OCI-LY3 (cell line): ENCODE results near the gene RANBP1.

Experiments
- H2AFZ ChIP-seq: fragments of 200-600, 300-600 bp; shearing (Covaris generic); 2 replicates; pipeline ENCODE4 v1.6.0; 2014; ENCODE audit warnings: antibody characterized with exemption, low read depth, low read length
- H3K27ac ChIP-seq: fragments of 200-600, 300-600 bp; sonication (generic); 2 replicates; pipeline ENCODE4 v1.5.1; 2014; ENCODE audit warnings: mild to moderate bottlenecking, low read length, moderate library complexity, mixed read lengths
- H3K27me3 ChIP-seq: fragments of 200-600, 300-600 bp; sonication (generic); 2 replicates; pipeline ENCODE4 v1.6.1; 2014; ENCODE audit warnings: low read depth, low read length, mixed read lengths
- H3K36me3 ChIP-seq: fragments of 200-600, 300-600 bp; sonication (generic); replicated peaks from 2 replicates; pipeline ENCODE3; 2014; ENCODE audit warnings: low read depth, low read length, mixed read lengths
- H3K4me1 ChIP-seq: fragments of 300-600, 200-600 bp; sonication (generic); 2 replicates; pipeline ENCODE4 v1.6.1; 2014; ENCODE audit warnings: low read length, mixed read lengths
- H3K4me2 ChIP-seq: fragments of 200-600, 300-600 bp; sonication (generic); 2 replicates; pipeline ENCODE4 v1.6.1; 2014; ENCODE audit warnings: low read length, mixed read lengths
- H3K4me3 ChIP-seq: fragments of 300-600, 200-600 bp; sonication (generic); 2 replicates; pipeline ENCODE4 v1.5.1; 2014; ENCODE audit warnings: antibody characterized with exemption, mild to moderate bottlenecking, low read length, moderate library complexity
- H3K79me2 ChIP-seq: fragments of 300-600, 200-600 bp; shearing (Covaris generic); 2 replicates; pipeline ENCODE4 v1.6.1; 2014; ENCODE audit warnings: mild to moderate bottlenecking, low read length, mixed read lengths
- H3K9ac ChIP-seq: fragments of 300-600, 200-600 bp; shearing (Covaris generic); 2 replicates; pipeline ENCODE4 v1.6.0; 2014; ENCODE audit warnings: mild to moderate bottlenecking, low read length, moderate library complexity
- H3K9me3 ChIP-seq: fragments of 200-600, 300-600 bp; shearing (Covaris generic); 2 replicates; pipeline ENCODE4 v1.6.1; 2014; ENCODE audit warnings: low read length, mixed read lengths; ENCODE audit not compliant: insufficient read depth
- H4K20me1 ChIP-seq: fragments of 200-600, 300-600 bp; sonication (generic); 2 replicates; pipeline ENCODE4 v1.6.1; 2016; ENCODE audit warnings: low read length, mixed read lengths; ENCODE audit not compliant: insufficient read depth
- EZH2phosphoT487 ChIP-seq: fragments of 200-600 bp; shearing (Covaris generic); IDR thresholded peaks from 2 replicates; pipeline ENCODE4 v1.6.1; 2018; ENCODE audit warnings: antibody characterized with exemption, mixed run types, low read depth
- TF ChIP-seq, protein P1 (sequence below): fragments of 200-600, 300-600 bp; sonication (generic); IDR thresholded peaks from 2 replicates; pipeline ENCODE4 v1.5.1; 2014; ENCODE audit warnings: antibody characterized with exemption, low read length, low read depth

RANBP1 gene

DNA sequence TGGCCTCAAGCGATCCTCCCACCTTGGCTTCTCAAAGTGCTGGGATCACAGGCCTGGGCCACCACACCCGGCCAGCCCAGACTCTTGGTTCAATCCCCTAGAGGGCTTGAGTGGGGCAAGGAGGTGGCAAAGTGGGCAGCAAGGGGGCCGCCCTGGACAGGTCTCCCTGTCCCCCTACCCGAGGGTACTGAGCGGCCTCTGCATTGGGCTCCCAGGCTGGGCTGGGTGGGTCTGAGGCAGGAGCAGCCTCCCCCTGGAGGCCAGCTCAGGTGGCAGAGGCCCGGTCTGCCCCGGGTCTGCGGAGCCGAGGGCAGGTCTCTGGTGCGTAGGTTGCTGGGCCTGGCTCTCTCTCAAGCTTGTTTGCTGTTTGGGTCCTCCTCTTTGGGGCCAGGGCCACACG is 57.3 kb downstream of the RANBP1 start:
- H4K20me1 ChIP-seq = no peaks in the 10 kb centered on the region
- H3K4me2 ChIP-seq = no peak overlapping the region
- H3K4me1 ChIP-seq = no peaks in the 10 kb centered on the region
- no peak overlapping the region for H2AFZ ChIP-seq
- TF ChIP-seq, protein P1, sequence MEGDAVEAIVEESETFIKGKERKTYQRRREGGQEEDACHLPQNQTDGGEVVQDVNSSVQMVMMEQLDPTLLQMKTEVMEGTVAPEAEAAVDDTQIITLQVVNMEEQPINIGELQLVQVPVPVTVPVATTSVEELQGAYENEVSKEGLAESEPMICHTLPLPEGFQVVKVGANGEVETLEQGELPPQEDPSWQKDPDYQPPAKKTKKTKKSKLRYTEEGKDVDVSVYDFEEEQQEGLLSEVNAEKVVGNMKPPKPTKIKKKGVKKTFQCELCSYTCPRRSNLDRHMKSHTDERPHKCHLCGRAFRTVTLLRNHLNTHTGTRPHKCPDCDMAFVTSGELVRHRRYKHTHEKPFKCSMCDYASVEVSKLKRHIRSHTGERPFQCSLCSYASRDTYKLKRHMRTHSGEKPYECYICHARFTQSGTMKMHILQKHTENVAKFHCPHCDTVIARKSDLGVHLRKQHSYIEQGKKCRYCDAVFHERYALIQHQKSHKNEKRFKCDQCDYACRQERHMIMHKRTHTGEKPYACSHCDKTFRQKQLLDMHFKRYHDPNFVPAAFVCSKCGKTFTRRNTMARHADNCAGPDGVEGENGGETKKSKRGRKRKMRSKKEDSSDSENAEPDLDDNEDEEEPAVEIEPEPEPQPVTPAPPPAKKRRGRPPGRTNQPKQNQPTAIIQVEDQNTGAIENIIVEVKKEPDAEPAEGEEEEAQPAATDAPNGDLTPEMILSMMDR = no peak
- TF ChIP-seq EZH2phosphoT487 = no peak
- H3K79me2 ChIP-seq = no peaks in the 10 kb centered on the region
- no peak overlapping the region for H3K4me3 ChIP-seq
- H3K9ac ChIP-seq = no peak overlapping the region
- H3K9me3 ChIP-seq = no peaks in the 10 kb centered on the region
- H3K27ac ChIP-seq = no peak overlapping the region
- H3K36me3 ChIP-seq = no peaks in the 10 kb centered on the region
- peaks cover 8% of the 10 kb centered on the region; the same call in 1 of the 2 replicates for H3K27me3 ChIP-seq

DNA sequence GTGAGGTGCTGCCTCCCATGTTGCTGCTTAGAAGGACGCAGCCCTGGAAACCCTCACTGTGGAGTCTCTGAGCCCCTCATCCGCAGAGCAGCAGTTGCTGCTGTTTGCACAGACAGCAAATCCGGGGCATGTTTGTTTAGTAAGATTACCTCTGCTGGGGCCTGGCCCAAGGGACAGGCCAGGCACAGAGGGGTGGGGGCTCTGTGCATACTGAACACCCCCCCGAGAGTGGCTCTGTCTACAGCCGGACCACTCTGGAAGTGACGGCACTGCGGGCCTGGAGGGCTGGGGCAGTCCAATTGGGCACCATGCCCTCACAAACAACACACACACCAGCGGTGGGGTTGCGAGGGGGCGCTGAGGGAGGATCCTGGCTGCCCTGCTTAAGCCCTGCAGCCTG is 57.9 kb downstream of the RANBP1 start:
- H3K4me1 ChIP-seq = no peaks in the 10 kb centered on the region
- TF ChIP-seq EZH2phosphoT487 = no peak
- TF ChIP-seq, protein P1 = no peak
- no peak overlapping the region for H3K4me3 ChIP-seq
- no peaks in the 10 kb centered on the region for H3K36me3 ChIP-seq
- peaks cover 8% of the 10 kb centered on the region; the same call in 1 of the 2 replicates for H3K27me3 ChIP-seq
- H3K9ac ChIP-seq = no peak overlapping the region
- no peaks in the 10 kb centered on the region for H4K20me1 ChIP-seq
- no peak overlapping the region for H3K4me2 ChIP-seq
- no peak overlapping the region for H2AFZ ChIP-seq
- H3K27ac ChIP-seq = no peak overlapping the region
- no peaks in the 10 kb centered on the region for H3K9me3 ChIP-seq
- no peaks in the 10 kb centered on the region for H3K79me2 ChIP-seq

DNA sequence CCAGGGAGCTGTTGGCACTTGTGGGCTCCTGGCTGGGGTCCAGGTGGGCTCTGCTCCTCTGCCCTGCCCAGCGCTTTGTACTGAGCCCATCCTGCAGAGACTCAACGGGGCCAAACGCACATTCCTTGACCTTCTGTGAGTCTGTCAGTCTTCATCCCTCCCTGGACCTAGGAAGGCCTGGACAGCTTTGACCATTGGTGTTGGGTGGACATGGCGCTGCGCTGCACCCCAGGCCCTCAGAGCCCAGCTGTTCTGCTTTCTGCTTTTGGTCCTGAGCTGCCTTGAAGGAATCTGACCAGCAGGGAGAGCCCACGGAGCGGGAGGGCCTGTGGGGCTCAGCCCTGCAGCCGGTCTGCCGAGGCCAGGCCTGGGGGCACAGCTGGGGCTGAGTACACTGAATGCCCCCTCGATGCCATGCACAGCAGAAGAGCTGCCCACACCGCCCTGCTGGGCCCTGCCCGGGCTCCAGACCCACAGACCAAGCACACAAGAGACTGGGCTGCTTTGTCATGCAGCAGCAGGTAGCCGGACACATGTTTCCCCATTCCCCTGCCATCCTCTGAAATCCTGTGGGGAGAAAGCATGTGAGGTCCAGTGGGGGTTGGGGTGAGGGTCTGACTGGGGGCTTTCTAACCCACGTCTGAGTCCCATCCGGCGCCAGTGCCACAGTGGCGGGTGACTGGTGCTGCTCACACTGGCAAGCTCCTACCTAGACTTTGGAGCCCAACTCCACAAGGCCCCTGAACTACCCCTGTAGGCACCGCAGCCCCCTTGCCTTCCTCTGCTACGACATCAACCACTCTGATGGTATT is 59.1 kb downstream of the RANBP1 start:
- Histone ChIP-seq H3K27me3 (peaks cover 8% of the 10 kb centered on the region; the same call in 1 of the 2 replicates), H3K4me3 (no peak overlapping the region), H3K27ac (no peak overlapping the region), H3K9me3 (no peaks in the 10 kb centered on the region), H3K9ac (no peak overlapping the region), H3K79me2 (no peaks in the 10 kb centered on the region), H2AFZ (no peak overlapping the region), H3K4me1 (no peaks in the 10 kb centered on the region), H4K20me1 (no peaks in the 10 kb centered on the region), H3K4me2 (no peak overlapping the region), H3K36me3 (no peaks in the 10 kb centered on the region)
- TF ChIP-seq, protein P1 = no peak
- TF ChIP-seq EZH2phosphoT487 = no peak

DNA sequence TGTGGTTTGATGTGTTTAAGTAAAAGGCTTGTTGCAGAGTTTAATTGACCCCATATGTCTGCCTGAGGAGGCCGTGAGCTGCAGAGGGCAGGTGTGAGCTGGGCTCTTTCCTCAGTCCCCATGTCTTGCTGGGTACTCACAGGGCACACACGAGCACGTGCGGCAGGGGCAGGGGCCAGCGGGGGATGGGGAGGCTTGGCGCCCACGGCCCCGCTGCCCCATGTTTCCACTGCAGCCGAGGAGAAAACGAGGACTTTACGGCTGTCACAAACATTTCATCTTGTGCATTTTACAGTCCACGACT is 59.6 kb downstream of the RANBP1 start:
- H3K36me3 ChIP-seq = no peaks in the 10 kb centered on the region
- no peak overlapping the region for H2AFZ ChIP-seq
- no peaks in the 10 kb centered on the region for H3K79me2 ChIP-seq
- H3K4me1 ChIP-seq = no peaks in the 10 kb centered on the region
- no peak for TF ChIP-seq EZH2phosphoT487
- TF ChIP-seq, protein P1 = no peak
- no peak overlapping the region for H3K4me3 ChIP-seq
- no peak overlapping the region for H3K27ac ChIP-seq
- peaks cover 3% of the 10 kb centered on the region; the same call in 1 of the 2 replicates for H3K27me3 ChIP-seq
- H3K9me3 ChIP-seq = no peaks in the 10 kb centered on the region
- H4K20me1 ChIP-seq = no peaks in the 10 kb centered on the region
- no peak overlapping the region for H3K9ac ChIP-seq
- H3K4me2 ChIP-seq = no peak overlapping the region
